T47D (cell line): ENCODE measurements around the gene GXYLT2.
A peak's percentile ranks its signal among the peaks of the same experiment; 100 is the strongest.

Experiments used
- DNase-seq, 2 experiments: peaks; one replicate each; pipeline versions ENCODE4 v3.0.0 to v3.0.0-alpha.2; 2011 to 2012; ENCODE audit warnings: low read depth in 1 of 2, low spot score in 1 of 2
- JUND ChIP-seq: IDR thresholded peaks from 2 replicates; pipeline ENCODE4 v1.6.1; 2012; ENCODE audit warnings: low read depth
- in situ Hi-C: cut with HindIII; loops from 2 replicates; pipeline ENCODE4 v1.10.0; 2016; ENCODE audit warnings: low sequenced_read_pairs, low pct_unique_long_range_greater_than_20kb

The GXYLT2 gene

GRCh38 chr3:72887705-72888545, at the start of gene GXYLT2:
Gene GXYLT2, plus strand, starts transcription at chr3:72888046. Its CDS starts 188 bp downstream, at chr3:72888234.
- in situ Hi-C loops, result no loop called here
- no peak for TF ChIP-seq JUND
- DNase-seq, result peak; percentile 55 to 69

- no peak for TF ChIP-seq JUND
- in situ Hi-C loops, result no loop called here
- no peak for DNase-seq
Measured at GRCh38 chr3:72839057-72839456, 48.8 kb upstream of the GXYLT2 start.

- TF ChIP-seq JUND, result no peak
- in situ Hi-C loops, result no loop called here
Measured at GRCh38 chr3:72844436-72844993, 43.3 kb upstream of the GXYLT2 start.

GRCh38 chr3:72846166-72846565, 41.7 kb upstream of the GXYLT2 start:
- in situ Hi-C loops, result no loop called here
- DNase-seq, result no peak
- no peak for TF ChIP-seq JUND

More at GRCh38 chr3:72844436-72844993, 43.3 kb upstream of the GXYLT2 start:
- DNase-seq, result no peak

GRCh38 chr3:72847282-72847681, 40.6 kb upstream of the GXYLT2 start:
- in situ Hi-C loops, result no loop called here
- no peak for TF ChIP-seq JUND
- no peak for DNase-seq

GRCh38 chr3:72847751-72848702, 39.8 kb upstream of the GXYLT2 start, which contains the start of gene SHQ1:
Gene SHQ1, minus strand, starts transcription at chr3:72848445. Its CDS starts 105 bp downstream, at chr3:72848340.
- peak; percentile 50 to 95 for DNase-seq
- no peak for TF ChIP-seq JUND
- in situ Hi-C loops, result no loop called here

- in situ Hi-C loops, result no loop called here
- no peak for DNase-seq
- TF ChIP-seq JUND, result no peak
Measured at GRCh38 chr3:72848703-72849081, 39.2 kb upstream of the GXYLT2 start.

- peak in 1 of 2 experiments; percentile 7 for DNase-seq
- in situ Hi-C loops, result no loop called here
- no peak for TF ChIP-seq JUND
Measured at GRCh38 chr3:72855001-72855400, 32.8 kb upstream of the GXYLT2 start.

GRCh38 chr3:72860053-72860452, 27.8 kb upstream of the GXYLT2 start:
- in situ Hi-C loops, result no loop called here
- no peak for TF ChIP-seq JUND
- no peak for DNase-seq

- in situ Hi-C loops, result no loop called here
- no peak for DNase-seq
- TF ChIP-seq JUND, result no peak
Measured at GRCh38 chr3:72860846-72861245, 27.0 kb upstream of the GXYLT2 start.

GRCh38 chr3:72862314-72863090, 25.3 kb upstream of the GXYLT2 start:
- no peak for DNase-seq
- in situ Hi-C loops, result no loop called here

GRCh38 chr3:72872183-72872582, 15.7 kb upstream of the GXYLT2 start:
- DNase-seq, result no peak
- in situ Hi-C loops, result no loop called here
- TF ChIP-seq JUND, result no peak

More at GRCh38 chr3:72862314-72863090, 25.3 kb upstream of the GXYLT2 start:
- TF ChIP-seq JUND, result no peak
